HEK293 (cell line): ENCODE results near the gene RHBDD2.
"Not testable (repeated sequence)": the region's sequence is repeated elsewhere in the genome, so short reads cannot be mapped to it uniquely, and the experiment has no call there.

Experiments used
- MYNN ChIP-seq: fragments of 450-650 bp; formaldehyde crosslinking; IDR thresholded peaks from 2 replicates; pipeline ENCODE4 v1.5.1; 2016; ENCODE audit warnings: missing biosample characterization, missing genetic modification characterization, borderline replicate concordance
- YY1 ChIP-seq: fragments of 450-650 bp; formaldehyde crosslinking; IDR thresholded peaks from 2 replicates; pipeline ENCODE4 v1.5.1; 2018; ENCODE audit warnings: missing biosample characterization, missing genetic modification characterization
- ZBTB7A ChIP-seq: fragments of 450-650 bp; formaldehyde crosslinking; IDR thresholded peaks from 2 replicates; pipeline ENCODE4 v1.5.1; 2016; ENCODE audit warnings: low read depth, missing biosample characterization, missing genetic modification characterization
- ZNF157 ChIP-seq: fragments of 450-650 bp; formaldehyde crosslinking; IDR thresholded peaks from 2 replicates; pipeline ENCODE4 v1.5.1; 2016; ENCODE audit warnings: missing biosample characterization, missing genetic modification characterization
- TF ChIP-seq, protein P1 (sequence below): fragments of 450-650 bp; formaldehyde crosslinking; IDR thresholded peaks from 2 replicates; pipeline ENCODE4 v1.5.1; 2016; ENCODE audit warnings: missing biosample characterization, missing genetic modification characterization
- TF ChIP-seq, protein P2 (sequence below): fragments of 450-650 bp; formaldehyde crosslinking; IDR thresholded peaks from 2 replicates; pipeline ENCODE4 v1.5.1; 2016; ENCODE audit warnings: missing biosample characterization, missing genetic modification characterization
- TF ChIP-seq, protein P3 (sequence below): fragments of 450-650 bp; formaldehyde crosslinking; IDR thresholded peaks from 2 replicates; pipeline ENCODE4 v1.5.1; 2016; ENCODE audit warnings: missing biosample characterization, missing genetic modification characterization
- TF ChIP-seq, protein P4 (sequence below): fragments of 450-650 bp; formaldehyde crosslinking; IDR thresholded peaks from 2 replicates; pipeline ENCODE4 v1.5.1; 2017; ENCODE audit warnings: missing biosample characterization, mild to moderate bottlenecking, missing genetic modification characterization, moderate library complexity

DNA sequence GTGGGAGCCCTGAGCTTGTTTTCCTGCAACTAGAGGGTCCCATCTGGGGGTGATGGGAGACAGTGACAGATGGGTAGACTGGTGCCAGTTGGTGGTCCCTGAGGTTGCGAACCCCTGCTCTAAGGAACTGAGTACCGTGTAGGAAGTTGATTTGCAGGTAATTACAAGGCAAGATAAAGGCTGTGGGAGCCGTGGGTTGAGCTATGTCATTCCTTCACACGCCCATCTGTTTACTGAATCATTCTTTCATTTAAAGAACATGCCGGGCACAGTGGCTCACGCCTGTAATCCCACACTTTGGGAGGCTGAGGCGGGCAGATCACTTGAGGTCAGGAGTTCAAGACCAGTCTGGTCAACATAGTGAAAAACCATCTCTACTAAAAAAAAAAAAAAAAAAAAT, 12.4 kb downstream of the RHBDD2 start:
- TF ChIP-seq MYNN, ZNF157, ZBTB7A, YY1 (tag by site-specific recombination): not testable (repeated sequence)
- TF ChIP-seq, protein P1, sequence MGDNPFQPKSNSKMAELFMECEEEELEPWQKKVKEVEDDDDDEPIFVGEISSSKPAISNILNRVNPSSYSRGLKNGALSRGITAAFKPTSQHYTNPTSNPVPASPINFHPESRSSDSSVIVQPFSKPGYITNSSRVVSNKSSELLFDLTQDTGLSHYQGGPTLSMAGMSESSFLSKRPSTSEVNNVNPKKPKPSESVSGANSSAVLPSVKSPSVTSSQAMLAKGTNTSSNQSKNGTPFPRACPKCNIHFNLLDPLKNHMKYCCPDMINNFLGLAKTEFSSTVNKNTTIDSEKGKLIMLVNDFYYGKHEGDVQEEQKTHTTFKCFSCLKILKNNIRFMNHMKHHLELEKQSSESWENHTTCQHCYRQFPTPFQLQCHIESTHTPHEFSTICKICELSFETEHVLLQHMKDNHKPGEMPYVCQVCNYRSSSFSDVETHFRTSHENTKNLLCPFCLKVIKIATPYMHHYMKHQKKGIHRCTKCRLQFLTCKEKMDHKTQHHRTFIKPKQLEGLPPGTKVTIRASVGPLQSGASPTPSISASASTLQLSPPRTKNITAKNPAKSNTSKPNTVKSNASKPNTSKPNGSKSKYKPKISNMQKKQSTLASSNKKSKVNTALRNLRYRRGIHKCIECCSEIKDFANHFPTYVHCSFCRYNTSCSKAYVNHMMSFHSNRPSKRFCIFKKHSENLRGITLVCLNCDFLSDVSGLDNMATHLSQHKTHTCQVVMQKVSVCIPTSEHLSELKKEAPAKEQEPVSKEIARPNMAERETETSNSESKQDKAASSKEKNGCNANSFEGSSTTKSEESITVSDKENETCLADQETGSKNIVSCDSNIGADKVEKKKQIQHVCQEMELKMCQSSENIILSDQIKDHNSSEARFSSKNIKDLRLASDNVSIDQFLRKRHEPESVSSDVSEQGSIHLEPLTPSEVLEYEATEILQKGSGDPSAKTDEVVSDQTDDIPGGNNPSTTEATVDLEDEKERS (tag by site-specific recombination), result not testable (repeated sequence)
- TF ChIP-seq, protein P2, sequence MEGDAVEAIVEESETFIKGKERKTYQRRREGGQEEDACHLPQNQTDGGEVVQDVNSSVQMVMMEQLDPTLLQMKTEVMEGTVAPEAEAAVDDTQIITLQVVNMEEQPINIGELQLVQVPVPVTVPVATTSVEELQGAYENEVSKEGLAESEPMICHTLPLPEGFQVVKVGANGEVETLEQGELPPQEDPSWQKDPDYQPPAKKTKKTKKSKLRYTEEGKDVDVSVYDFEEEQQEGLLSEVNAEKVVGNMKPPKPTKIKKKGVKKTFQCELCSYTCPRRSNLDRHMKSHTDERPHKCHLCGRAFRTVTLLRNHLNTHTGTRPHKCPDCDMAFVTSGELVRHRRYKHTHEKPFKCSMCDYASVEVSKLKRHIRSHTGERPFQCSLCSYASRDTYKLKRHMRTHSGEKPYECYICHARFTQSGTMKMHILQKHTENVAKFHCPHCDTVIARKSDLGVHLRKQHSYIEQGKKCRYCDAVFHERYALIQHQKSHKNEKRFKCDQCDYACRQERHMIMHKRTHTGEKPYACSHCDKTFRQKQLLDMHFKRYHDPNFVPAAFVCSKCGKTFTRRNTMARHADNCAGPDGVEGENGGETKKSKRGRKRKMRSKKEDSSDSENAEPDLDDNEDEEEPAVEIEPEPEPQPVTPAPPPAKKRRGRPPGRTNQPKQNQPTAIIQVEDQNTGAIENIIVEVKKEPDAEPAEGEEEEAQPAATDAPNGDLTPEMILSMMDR (tag by site-specific recombination), result not testable (repeated sequence)
- TF ChIP-seq, protein P3, sequence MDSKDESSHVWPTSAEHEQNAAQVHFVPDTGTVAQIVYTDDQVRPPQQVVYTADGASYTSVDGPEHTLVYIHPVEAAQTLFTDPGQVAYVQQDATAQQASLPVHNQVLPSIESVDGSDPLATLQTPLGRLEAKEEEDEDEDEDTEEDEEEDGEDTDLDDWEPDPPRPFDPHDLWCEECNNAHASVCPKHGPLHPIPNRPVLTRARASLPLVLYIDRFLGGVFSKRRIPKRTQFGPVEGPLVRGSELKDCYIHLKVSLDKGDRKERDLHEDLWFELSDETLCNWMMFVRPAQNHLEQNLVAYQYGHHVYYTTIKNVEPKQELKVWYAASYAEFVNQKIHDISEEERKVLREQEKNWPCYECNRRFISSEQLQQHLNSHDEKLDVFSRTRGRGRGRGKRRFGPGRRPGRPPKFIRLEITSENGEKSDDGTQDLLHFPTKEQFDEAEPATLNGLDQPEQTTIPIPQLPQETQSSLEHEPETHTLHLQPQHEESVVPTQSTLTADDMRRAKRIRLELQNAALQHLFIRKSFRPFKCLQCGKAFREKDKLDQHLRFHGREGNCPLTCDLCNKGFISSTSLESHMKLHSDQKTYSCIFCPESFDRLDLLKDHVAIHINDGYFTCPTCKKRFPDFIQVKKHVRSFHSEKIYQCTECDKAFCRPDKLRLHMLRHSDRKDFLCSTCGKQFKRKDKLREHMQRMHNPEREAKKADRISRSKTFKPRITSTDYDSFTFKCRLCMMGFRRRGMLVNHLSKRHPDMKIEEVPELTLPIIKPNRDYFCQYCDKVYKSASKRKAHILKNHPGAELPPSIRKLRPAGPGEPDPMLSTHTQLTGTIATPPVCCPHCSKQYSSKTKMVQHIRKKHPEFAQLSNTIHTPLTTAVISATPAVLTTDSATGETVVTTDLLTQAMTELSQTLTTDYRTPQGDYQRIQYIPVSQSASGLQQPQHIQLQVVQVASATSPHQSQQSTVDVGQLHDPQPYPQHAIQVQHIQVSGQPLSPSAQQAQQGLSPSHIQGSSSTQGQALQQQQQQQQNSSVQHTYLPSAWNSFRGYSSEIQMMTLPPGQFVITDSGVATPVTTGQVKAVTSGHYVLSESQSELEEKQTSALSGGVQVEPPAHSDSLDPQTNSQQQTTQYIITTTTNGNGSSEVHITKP, result not testable (repeated sequence)
- TF ChIP-seq, protein P4, sequence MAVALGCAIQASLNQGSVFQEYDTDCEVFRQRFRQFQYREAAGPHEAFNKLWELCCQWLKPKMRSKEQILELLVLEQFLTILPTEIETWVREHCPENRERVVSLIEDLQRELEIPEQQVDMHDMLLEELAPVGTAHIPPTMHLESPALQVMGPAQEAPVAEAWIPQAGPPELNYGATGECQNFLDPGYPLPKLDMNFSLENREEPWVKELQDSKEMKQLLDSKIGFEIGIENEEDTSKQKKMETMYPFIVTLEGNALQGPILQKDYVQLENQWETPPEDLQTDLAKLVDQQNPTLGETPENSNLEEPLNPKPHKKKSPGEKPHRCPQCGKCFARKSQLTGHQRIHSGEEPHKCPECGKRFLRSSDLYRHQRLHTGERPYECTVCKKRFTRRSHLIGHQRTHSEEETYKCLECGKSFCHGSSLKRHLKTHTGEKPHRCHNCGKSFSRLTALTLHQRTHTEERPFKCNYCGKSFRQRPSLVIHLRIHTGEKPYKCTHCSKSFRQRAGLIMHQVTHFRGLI (tag by site-specific recombination), result not testable (repeated sequence)
